GM12892 (cell line): ENCODE results near the gene GNG2.

Source experiments
- POLR2A ChIP-seq: IDR thresholded peaks from 2 replicates; pipeline ENCODE4 v1.6.1; 2011; ENCODE audit warnings: low read depth, low read length, control low read depth
- POLR2AphosphoS5 ChIP-seq: IDR thresholded peaks from 2 replicates; pipeline ENCODE4 v1.6.1; 2011; ENCODE audit warnings: low read depth, low read length, control low read depth
- TAF1 ChIP-seq: IDR thresholded peaks from 2 replicates; pipeline ENCODE4 v1.6.1; 2011; ENCODE audit warnings: low read depth, mild to moderate bottlenecking, control low read depth, low read length, borderline replicate concordance

GRCh38 chr14:51908086-51908485 lies 47.7 kb downstream of the GNG2 start:
- TF ChIP-seq TAF1, result no peak
- no peak for TF ChIP-seq POLR2A
- no peak for TF ChIP-seq POLR2AphosphoS5
